GM18870 (cell line): ENCODE measurements around the gene TLCD4.
A peak's percentile ranks its signal among the peaks of the same experiment; 100 is the strongest.

ENCODE experiments used
- ATAC-seq: cut with Tn5 transposase; IDR thresholded peaks from one replicate; pipeline ENCODE4 v1.9.1; 2021; ENCODE audit warnings: moderate library complexity; ENCODE audit not compliant: unreplicated experiment

Gene TLCD4

DNA sequence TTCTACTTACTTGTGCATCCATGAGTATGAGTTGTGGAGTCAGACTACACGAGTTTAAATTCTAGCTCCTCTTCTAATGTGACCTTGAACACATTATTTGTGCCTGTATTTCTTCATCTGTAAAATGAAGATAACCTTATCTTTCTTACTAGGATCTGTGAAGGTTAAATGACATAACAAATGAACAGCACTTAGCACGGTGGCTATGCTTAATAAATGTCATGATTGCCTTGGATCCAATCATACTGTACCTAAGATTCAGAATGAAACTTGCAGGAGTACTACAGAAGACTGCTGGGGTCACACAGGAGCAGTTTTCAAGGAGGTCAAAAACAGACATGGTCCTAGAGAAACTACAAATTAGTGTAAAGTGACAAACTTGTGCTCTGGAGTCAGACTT lies 22.2 kb upstream of the TLCD4 start:
- ATAC-seq: no peak

DNA sequence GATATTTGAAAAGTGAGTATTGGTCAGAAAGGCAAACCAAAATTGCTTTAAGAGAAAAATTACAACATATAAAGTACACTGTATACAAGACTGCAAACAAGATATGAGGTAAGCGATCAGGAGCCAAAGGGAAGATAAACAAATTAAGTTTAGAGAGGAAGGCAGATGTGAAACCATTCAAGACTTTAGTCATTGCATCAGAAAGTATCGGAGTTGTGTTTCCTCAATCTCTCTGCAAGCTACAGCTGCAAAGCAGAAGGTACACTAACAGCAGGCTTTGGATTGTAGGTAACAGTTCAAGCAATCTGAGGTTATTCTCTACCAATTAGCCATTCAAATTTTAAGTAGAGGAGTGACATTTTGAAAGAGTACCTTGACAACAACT lies 21.3 kb upstream of the TLCD4 start:
- peak; percentile 82 for ATAC-seq

DNA sequence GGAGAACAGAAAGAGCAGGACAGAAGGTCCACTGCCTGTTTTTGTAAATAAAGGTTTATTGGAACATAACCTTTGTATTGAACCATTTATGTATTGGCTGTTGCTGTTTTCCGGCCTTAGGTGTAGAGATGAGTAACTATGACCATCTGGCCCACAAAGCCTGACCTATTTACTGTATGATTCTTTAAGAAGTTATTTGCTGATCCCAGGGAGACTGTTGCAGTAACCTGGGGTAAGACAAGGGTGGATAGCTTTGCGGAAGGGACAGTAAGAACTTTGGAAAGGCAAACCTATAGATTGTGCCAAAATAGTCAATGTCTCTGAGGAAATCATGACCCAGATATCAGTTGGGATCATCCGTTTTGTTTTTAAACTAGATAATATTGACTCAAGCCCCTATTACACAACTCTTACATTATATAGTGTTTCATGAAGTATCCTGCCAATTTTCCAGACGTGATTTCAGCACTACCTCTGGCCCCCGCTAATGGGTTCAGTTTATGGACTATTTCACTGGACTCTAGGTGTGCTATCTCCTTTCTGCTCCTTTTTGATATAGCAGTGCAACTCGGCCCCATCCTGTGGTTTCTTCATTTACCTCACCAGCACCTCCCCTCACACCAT lies 20.8 kb upstream of the TLCD4 start:
- no peak for ATAC-seq

DNA sequence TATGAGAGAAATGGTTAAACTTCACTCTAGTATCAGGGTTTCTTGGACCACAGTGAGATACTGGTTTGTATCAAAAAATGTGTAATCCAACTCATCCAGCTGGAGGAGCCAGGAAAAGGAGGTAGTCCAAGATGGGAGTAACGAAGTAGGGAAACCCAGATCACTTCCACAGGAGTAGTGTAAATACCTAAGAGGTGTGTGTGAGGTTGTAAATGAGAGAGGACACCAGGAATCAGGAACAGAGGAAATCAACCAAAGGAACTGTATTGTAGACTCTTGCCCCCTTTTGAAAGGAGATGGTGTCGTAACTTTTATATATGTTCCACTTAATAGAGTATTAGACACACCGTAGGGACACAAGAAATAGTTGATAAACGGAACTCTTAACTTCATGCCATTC lies 19.7 kb upstream of the TLCD4 start:
- ATAC-seq: no peak

DNA sequence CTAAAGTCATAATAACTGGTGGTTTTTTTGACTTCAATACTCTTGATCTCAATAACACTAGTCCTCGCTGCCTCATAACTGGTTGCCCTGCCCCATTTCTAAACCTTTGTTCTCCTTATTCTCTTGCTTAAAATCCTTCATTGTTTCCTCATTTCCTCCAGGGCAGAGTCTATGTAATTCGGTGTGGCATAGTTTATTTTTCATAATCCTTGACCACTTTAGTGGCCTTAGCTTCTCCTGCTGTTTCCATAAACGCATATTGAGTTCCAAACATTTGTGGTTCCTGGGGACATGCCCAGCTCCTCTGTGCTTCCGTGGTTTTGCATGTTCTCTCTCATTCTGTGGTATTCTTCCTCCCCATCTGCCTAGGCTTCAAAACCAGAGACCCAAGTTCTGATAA lies 19.0 kb upstream of the TLCD4 start:
- no peak for ATAC-seq

DNA sequence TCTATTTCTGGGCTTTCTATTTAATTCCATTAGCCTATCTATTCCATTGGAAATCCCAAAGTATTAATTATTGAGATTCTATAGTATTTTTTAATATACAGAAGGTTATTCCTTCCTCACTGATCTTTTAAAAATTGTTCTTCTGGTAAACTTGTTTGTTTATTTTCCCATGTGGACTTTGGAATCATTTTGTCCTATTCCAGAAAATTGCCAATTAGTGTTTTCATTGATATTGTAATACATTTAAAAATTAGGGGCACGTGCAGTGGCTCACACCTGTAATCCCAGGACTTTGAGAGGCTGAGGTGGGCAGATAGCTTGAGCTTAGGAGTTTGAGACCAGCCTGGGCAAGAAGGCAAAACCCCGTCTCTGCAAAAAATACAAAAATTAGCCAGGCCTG lies 8.4 kb upstream of the TLCD4 start:
- ATAC-seq: no peak

DNA sequence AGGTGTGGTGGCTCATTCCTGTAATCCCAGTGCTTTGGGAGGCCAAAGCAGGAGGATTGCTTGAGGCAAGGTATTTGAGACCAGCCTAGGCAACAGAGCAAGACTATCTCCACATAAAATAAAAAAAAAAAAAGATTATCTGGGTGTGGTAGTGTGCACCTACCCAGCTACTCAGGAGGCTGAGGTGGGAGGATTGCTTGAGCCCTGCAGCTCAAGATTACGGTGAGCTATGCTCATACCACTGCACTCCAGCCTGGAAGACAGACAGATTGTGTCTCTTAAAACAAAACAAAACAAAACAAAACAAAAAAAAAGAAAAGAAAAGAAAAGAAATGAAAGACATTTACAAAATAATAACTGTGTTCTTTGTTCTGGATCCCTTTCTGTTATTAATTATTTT lies 6.1 kb upstream of the TLCD4 start:
- ATAC-seq: no peak

DNA sequence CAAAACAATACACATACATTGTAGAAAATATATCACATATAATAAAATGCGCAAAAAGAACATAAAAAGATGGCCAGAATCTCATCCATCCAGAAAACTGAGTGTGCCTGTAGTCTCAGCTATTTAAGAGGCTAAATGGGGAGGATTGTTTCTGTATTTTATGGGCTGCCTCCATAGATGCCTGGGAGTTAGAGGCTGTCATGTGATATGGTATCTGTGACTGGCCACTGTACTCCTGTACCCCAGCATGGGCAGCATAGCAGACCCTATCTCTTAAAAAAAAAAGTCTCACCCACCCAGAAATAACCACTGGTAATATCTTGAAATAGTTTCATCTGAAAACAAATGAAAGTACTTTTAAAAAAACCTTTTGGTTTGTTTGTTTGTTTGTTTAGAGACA lies 3.5 kb upstream of the TLCD4 start:
- no peak for ATAC-seq

DNA sequence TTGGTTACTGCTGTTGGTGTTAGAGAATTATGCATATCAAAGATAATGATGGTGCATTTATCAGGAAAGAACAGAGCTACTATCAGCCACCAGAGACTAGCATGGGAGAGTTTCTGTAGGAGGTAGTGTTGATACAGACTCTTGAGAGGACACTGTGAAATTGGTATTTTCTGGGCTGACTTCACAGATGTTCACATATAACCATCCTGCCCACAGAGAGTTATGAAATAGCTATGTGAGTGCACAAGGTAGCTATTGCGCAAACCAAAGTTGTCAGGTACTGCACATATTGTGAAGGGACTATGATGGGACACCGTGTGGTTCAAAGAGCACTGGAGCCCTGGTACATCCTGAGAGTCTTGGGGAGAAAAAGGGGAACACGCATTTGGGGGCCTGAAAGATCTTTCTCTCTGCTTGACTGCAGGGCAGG lies 1.4 kb upstream of the TLCD4 start:
- ATAC-seq: no peak

DNA sequence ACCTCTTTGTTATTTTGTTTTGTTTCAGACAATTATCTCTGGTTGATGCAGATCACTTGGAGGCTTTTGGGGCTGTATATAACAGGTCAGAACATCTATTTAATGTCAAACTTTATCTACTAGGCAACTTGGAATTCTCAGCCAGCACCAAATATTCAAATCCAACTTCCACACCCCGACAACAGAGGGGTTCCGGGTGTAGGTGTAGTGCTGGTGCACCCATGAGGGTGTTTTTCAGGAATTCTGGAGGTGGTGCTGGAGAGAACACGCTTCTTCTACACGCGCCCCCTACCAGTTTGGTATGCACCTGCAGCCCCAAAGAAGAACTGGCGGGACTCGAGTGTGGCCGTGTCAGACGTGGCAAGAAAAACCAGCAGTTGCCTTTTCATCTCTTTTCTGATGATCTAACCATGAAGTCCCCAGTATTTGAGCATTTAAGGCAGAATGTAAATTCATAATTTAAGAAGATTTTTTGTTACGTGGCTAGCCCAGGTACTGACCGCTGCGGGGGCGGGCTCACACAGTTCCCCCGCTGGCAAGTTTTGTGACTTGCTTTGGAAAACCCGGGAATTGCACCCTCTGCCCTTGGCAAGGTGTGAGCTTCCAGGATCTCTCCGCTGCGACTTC lies 462 bp upstream of the TLCD4 start:
- ATAC-seq: no peak

DNA sequence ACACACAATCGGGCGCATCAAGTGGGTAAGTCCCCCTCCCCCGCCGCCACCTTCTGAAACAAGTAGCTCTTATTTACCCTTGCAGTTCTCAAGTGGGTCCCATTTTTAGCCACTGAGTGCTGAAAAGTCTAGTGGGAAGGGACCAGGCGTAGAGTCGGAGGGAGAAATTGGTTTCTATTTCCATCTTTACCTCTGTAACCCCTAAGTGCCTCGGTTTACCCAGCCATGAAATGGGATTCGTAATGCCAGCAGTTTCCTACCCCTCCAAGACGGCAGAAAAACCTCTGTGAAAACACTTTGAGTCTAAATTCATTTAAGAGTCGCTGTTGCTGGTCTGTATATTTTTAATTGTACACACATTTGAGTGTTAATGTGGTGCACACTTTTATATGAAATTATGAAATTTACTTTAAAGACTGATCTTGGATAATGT lies 928 bp downstream of the TLCD4 start:
- ATAC-seq: no peak

DNA sequence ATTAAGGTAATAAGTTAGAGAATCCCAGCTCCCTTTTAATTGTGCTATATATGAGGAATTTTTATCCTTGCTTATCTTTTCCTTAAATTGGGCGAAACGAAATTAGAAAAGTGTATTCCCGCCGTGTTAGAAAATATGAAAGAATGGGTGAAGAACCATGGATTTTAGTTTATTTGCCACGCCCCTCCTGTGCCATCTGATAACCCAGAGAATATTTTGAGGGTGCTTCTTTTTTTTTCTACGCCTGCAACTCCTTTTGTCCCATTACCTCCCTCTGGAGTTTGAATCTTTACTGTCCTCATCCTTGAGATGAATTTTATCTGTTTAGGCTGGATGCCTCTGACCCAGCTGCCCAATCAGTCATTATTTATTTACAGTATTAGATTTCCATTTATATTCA lies 1.6 kb downstream of the TLCD4 start:
- no peak for ATAC-seq

DNA sequence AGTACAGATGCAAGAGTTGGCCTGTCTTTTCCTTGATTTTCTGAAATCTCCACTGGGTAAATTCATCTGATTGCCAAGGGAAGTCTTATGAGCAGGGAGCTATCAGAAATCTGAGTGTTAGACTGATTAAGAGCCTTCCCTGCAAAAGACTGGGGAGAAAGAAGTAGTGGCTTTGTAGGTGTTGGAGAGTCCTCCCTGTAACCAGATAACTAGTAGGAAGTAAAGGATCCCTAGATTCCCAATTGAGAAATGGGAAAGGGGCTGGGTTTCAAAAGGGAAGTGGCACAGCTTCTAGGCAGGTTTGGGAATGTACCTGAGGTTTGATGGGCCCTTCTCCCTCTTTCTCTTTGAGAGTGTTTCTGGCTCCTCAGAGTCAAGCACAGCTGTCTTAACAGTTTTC lies 2.1 kb downstream of the TLCD4 start:
- ATAC-seq: no peak

DNA sequence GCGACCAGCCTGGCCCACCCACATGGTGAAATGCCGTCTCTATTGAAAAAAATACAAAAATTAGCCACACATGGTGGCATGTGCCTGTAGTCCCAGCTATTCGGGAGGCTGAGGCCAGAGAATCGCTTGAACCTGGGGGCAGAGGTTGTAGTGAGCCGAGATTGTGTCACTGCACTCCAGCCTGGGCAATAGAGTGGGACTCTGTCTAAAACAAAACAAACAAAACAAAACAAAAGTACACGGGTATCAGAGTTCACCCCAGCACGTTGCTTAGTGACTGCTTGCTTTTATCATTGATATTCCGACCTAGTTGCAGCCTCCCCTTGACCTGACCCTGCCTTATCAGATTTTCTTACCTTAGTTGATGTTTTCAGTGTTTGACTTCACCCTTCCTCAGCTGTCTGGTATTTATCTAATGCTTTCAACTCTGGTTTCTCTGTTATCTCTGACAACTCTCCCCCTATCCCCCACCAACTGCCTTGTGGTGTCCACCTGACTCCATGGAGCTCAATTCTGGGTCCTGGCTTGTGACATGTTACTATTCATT lies 5.1 kb downstream of the TLCD4 start:
- ATAC-seq: no peak

DNA sequence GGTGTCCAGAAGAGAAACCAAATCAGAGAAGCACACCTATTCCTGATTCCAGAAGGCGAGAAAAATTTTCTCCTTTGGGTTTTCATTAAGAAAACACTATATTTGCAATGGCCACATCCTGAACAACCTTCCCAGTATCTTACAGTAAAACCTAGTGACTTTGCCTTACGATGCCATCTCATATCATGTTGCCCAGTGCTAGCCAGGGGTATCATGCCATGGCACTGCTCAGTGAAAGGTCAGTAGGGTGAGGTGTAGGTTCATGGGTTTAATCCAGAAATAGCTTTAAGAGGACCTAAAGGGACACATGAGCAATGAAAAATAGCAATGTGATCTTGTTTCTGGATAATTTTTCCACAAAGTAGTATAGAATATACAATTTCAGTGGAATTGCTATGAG lies 7.2 kb downstream of the TLCD4 start:
- no peak for ATAC-seq

DNA sequence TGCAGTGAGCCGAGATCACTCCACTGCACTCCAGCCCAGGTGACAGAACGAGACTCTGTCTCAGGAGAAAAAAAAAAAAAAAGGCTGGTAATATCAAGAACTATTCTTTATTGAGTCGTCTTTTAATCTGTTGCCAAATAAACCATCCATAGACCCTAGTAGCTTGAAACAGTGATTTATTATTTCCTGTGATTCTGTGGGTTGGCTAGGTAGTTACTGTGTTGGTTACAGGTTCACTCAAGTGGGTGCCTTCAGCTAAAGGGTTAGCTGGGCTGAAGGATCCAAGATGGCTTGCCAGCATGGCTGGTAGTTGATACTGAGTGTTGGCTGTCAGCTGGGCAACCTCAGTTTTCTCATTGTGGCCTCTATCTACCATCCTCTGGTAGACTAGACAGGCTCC lies 9.2 kb downstream of the TLCD4 start:
- no peak for ATAC-seq

DNA sequence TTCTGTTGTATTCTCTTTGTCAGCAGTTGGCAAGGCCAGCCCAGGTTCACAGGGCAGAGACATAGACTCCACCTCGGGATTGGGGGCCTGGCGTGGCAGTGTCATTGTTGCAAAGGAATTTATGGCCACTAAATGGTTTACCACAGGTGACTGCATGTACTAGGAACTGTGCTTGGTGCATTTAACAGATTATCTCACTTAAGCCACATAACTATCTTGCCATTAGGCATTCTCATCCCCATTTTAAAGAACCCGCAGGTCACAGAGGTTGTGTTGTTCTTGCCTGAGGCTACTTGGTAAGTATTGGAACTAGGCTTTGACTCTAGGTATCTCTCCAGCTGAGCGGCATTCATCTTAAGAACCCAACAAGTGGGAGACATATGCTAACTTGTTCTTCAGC lies 9.7 kb downstream of the TLCD4 start:
- ATAC-seq: no peak

DNA sequence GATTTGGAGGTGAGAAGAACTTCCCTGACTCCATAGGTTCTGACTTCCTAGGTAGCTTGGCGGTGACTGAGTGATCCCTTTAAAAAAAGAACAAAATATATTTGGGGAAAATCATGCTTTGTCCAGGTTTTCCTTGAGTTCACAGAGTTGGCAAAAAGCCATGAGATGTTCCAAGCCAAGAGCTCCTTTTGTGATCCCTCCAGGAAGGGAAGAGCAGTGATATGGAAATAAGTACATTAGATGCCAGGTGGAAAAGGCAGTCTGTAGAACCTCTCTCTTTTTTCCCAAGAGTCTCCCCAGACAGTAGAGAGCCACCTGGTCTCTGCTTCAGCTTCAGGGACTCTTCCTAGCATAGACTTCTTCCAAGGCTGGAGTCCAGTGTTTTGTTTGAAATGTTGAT lies 10.2 kb downstream of the TLCD4 start:
- no peak for ATAC-seq

DNA sequence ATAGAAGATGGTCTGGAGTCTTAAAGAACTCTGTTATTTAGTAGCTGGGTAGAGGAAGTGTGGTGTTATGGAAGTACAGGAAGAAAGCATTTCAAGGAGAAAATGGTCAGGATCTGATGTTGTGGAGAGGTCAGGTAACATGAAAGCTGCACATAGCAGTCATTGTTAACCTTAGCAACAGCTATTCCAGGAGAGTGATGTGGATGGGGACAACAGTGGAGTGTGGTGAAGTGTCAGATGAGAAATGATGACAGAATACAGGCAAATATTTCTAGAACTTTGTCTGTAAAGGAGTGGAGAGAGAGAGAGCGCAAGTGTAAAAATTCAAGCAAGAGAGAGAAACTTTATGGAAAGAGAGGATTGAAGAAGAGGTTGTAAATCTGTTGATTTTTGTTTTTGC lies 15.6 kb downstream of the TLCD4 start:
- no peak for ATAC-seq

DNA sequence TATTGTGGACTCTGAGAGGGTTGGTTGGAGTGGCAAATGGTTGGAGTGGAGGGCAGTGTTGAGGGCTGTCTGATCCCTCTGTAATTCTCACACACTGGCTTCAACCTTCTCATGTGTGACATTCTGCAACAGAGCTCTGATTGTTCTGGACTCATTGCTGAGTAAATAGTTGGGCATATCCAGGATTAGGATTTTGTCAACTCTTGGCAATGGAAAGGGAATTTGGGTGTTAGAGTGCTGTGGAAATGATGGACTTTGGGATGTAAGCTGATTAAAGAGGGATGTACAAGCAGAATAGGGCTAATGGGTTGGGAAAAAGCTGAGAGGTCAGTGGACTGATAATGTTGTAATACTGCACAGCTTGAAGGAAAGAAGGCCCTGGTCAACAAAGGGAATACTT lies 16.5 kb downstream of the TLCD4 start:
- no peak for ATAC-seq

DNA sequence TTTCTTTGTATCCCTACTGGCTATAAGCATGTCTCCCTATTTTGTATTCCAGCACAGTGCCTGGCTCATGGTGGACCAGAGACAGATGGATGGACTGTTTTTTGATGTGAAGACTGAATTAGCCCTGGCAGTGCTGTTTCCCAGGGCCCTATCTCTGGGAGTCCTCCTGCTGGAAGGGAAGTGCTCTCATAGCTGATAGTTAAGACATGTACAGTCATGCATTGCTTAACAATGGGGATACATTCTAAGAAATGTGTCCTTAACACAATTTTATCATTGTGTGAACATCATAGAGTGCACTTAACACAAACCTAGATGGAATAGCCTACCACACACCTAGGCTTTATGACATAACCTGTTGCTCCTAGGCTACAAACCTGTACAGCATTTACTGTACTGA lies 21.1 kb downstream of the TLCD4 start:
- ATAC-seq: no peak

DNA sequence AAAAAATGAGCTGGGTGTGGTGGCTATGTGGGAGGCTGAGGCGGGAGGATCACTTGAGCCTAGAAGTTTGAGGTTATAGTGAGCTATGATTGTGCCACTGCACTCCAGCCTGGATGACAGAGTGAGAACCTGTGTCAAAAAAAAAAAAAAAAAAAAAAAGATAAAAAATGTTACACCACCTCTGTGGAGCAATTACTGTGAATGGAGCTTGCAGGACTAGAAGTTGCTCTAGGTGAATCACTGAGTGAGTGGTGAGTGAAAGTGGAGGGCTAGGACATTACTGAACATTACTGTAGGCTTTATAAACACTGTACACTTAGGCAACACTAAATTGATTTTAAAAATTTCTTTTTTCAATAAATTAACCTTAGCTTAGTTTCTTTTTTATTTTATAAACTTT lies 21.9 kb downstream of the TLCD4 start:
- ATAC-seq: no peak

DNA sequence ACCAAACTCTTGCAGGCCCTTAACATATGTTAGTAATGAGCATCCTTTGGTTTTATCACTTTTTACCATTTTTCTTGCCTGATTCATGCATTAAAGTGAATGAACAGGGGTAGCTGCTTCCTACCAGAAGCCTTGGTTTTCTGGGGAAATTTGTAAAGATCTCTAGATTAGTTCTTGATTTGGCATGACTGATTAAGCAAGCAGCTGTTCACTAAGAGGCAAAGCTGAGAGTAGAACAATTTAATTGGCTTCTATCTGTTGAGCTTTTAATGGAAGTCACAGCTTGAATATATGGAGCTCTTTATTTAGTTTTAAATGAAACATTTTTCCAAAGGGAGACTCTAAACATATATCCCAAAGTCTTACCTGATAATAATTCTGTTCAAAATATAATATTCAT lies 23.6 kb downstream of the TLCD4 start:
- no peak for ATAC-seq
